ENCODE data around the gene CTIF.

- TF ChIP-seq CTCF (IDR thresholded peaks at IDR 0.05): no peak
- no peak for TF ChIP-seq EP300 (IDR thresholded peaks at IDR 0.05)
- no peak for TF ChIP-seq POLR2A (IDR thresholded peaks at IDR 0.05)
- no peak for TF ChIP-seq POLR2AphosphoS5 (IDR thresholded peaks at IDR 0.05)
These were observed 4.4 kb downstream of the CTIF start for GRCh38 chr18:48543228-48543627.
